ENCODE data around the gene HMCN1.

Gene HMCN1

GRCh38 chr1:186043296-186043695, 309.1 kb downstream of the HMCN1 start:
- H3K36me3 ChIP-seq (ENCODE audit: control insufficient read depth in 1 of 2, insufficient read depth in 2 of 2, low read length in 2 of 2) = peaks cover 0 to 5% of the 10 kb centered on the region in 2 donors
- H3K9me3 ChIP-seq (ENCODE audit: control insufficient read depth in 1 of 2, low read length in 2 of 2) = no peaks in the 10 kb centered on the region
- no peaks in the 10 kb centered on the region for H3K4me1 ChIP-seq (ENCODE audit: control insufficient read depth in 1 of 2, insufficient read depth in 2 of 2, low read length in 2 of 2)
- H3K27ac ChIP-seq (ENCODE audit: low read length) = no peak overlapping the region
- no peaks in the 10 kb centered on the region for H3K27me3 ChIP-seq (ENCODE audit: low read depth, low read length)
- no peak overlapping the region for H3K4me3 ChIP-seq (ENCODE audit: low read depth in 1 of 2, low read length in 2 of 2)

GRCh38 chr1:186044079-186044685, 310.0 kb downstream of the HMCN1 start:
- H3K4me1 ChIP-seq (ENCODE audit: control insufficient read depth in 1 of 2, insufficient read depth in 2 of 2, low read length in 2 of 2) = no peaks in the 10 kb centered on the region
- H3K36me3 ChIP-seq (ENCODE audit: control insufficient read depth in 1 of 2, insufficient read depth in 2 of 2, low read length in 2 of 2) = peaks cover 0 to 5% of the 10 kb centered on the region in 2 donors
- no peak overlapping the region for H3K27ac ChIP-seq (ENCODE audit: low read length)
- no peaks in the 10 kb centered on the region for H3K27me3 ChIP-seq (ENCODE audit: low read depth, low read length)
- no peaks in the 10 kb centered on the region for H3K9me3 ChIP-seq (ENCODE audit: control insufficient read depth in 1 of 2, low read length in 2 of 2)
- H3K4me3 ChIP-seq (ENCODE audit: low read depth in 1 of 2, low read length in 2 of 2) = no peak overlapping the region

- Histone ChIP-seq H3K4me3 (ENCODE audit: low read depth in 1 of 2, low read length in 2 of 2) (no peak overlapping the region), H3K36me3 (ENCODE audit: control insufficient read depth in 1 of 2, insufficient read depth in 2 of 2, low read length in 2 of 2) (no peaks in the 10 kb centered on the region), H3K9me3 (ENCODE audit: control insufficient read depth in 1 of 2, low read length in 2 of 2) (no peaks in the 10 kb centered on the region), H3K4me1 (ENCODE audit: control insufficient read depth in 1 of 2, insufficient read depth in 2 of 2, low read length in 2 of 2) (no peaks in the 10 kb centered on the region), H3K27me3 (ENCODE audit: low read depth, low read length) (no peaks in the 10 kb centered on the region), H3K27ac (ENCODE audit: low read length) (no peak overlapping the region)
Measured at GRCh38 chr1:186046437-186047211, 312.4 kb downstream of the HMCN1 start.

GRCh38 chr1:186050360-186050759, 316.2 kb downstream of the HMCN1 start:
- H3K9me3 ChIP-seq (ENCODE audit: control insufficient read depth in 1 of 2, low read length in 2 of 2) = no peaks in the 10 kb centered on the region
- H3K27ac ChIP-seq (ENCODE audit: low read length) = no peak overlapping the region
- no peaks in the 10 kb centered on the region for H3K27me3 ChIP-seq (ENCODE audit: low read depth, low read length)
- no peak overlapping the region for H3K4me3 ChIP-seq (ENCODE audit: low read depth in 1 of 2, low read length in 2 of 2)
- no peaks in the 10 kb centered on the region for H3K36me3 ChIP-seq (ENCODE audit: control insufficient read depth in 1 of 2, insufficient read depth in 2 of 2, low read length in 2 of 2)
- H3K4me1 ChIP-seq (ENCODE audit: control insufficient read depth in 1 of 2, insufficient read depth in 2 of 2, low read length in 2 of 2) = no peaks in the 10 kb centered on the region

- H3K36me3 ChIP-seq (ENCODE audit: control insufficient read depth in 1 of 2, insufficient read depth in 2 of 2, low read length in 2 of 2) = no peaks in the 10 kb centered on the region
- H3K4me3 ChIP-seq (ENCODE audit: low read depth in 1 of 2, low read length in 2 of 2) = no peak overlapping the region
- H3K27me3 ChIP-seq (ENCODE audit: low read depth, low read length) = no peaks in the 10 kb centered on the region
- no peak overlapping the region for H3K27ac ChIP-seq (ENCODE audit: low read length)
- H3K9me3 ChIP-seq (ENCODE audit: control insufficient read depth in 1 of 2, low read length in 2 of 2) = no peaks in the 10 kb centered on the region
- H3K4me1 ChIP-seq (ENCODE audit: control insufficient read depth in 1 of 2, insufficient read depth in 2 of 2, low read length in 2 of 2) = no peaks in the 10 kb centered on the region
Measured at GRCh38 chr1:186054003-186054402, 319.8 kb downstream of the HMCN1 start.

- H3K4me3 ChIP-seq (ENCODE audit: low read depth in 1 of 2, low read length in 2 of 2) = no peak overlapping the region
- no peak overlapping the region for H3K27ac ChIP-seq (ENCODE audit: low read length)
- no peaks in the 10 kb centered on the region for H3K4me1 ChIP-seq (ENCODE audit: control insufficient read depth in 1 of 2, insufficient read depth in 2 of 2, low read length in 2 of 2)
- H3K9me3 ChIP-seq (ENCODE audit: control insufficient read depth in 1 of 2, low read length in 2 of 2) = no peaks in the 10 kb centered on the region
- H3K36me3 ChIP-seq (ENCODE audit: control insufficient read depth in 1 of 2, insufficient read depth in 2 of 2, low read length in 2 of 2) = no peaks in the 10 kb centered on the region
- H3K27me3 ChIP-seq (ENCODE audit: low read depth, low read length) = no peaks in the 10 kb centered on the region
Measured at GRCh38 chr1:186054932-186055331, 320.7 kb downstream of the HMCN1 start.

- Histone ChIP-seq H3K9me3 (ENCODE audit: control insufficient read depth in 1 of 2, low read length in 2 of 2) (no peaks in the 10 kb centered on the region), H3K27me3 (ENCODE audit: low read depth, low read length) (no peaks in the 10 kb centered on the region), H3K27ac (ENCODE audit: low read length) (no peak overlapping the region), H3K4me1 (ENCODE audit: control insufficient read depth in 1 of 2, insufficient read depth in 2 of 2, low read length in 2 of 2) (no peaks in the 10 kb centered on the region), H3K36me3 (ENCODE audit: control insufficient read depth in 1 of 2, insufficient read depth in 2 of 2, low read length in 2 of 2) (no peaks in the 10 kb centered on the region), H3K4me3 (ENCODE audit: low read depth in 1 of 2, low read length in 2 of 2) (no peak overlapping the region)
Measured at GRCh38 chr1:186055846-186056245, 321.7 kb downstream of the HMCN1 start.

GRCh38 chr1:186057086-186057485, 322.9 kb downstream of the HMCN1 start:
- Histone ChIP-seq H3K36me3 (ENCODE audit: control insufficient read depth in 1 of 2, insufficient read depth in 2 of 2, low read length in 2 of 2) (no peaks in the 10 kb centered on the region), H3K4me1 (ENCODE audit: control insufficient read depth in 1 of 2, insufficient read depth in 2 of 2, low read length in 2 of 2) (no peaks in the 10 kb centered on the region), H3K27me3 (ENCODE audit: low read depth, low read length) (no peaks in the 10 kb centered on the region), H3K27ac (ENCODE audit: low read length) (no peak overlapping the region), H3K9me3 (ENCODE audit: control insufficient read depth in 1 of 2, low read length in 2 of 2) (no peaks in the 10 kb centered on the region), H3K4me3 (ENCODE audit: low read depth in 1 of 2, low read length in 2 of 2) (no peak overlapping the region)

- Histone ChIP-seq H3K4me1 (ENCODE audit: control insufficient read depth in 1 of 2, insufficient read depth in 2 of 2, low read length in 2 of 2) (no peaks in the 10 kb centered on the region), H3K36me3 (ENCODE audit: control insufficient read depth in 1 of 2, insufficient read depth in 2 of 2, low read length in 2 of 2) (no peaks in the 10 kb centered on the region), H3K4me3 (ENCODE audit: low read depth in 1 of 2, low read length in 2 of 2) (no peak overlapping the region), H3K27ac (ENCODE audit: low read length) (no peak overlapping the region), H3K9me3 (ENCODE audit: control insufficient read depth in 1 of 2, low read length in 2 of 2) (no peaks in the 10 kb centered on the region), H3K27me3 (ENCODE audit: low read depth, low read length) (no peaks in the 10 kb centered on the region)
Measured at GRCh38 chr1:186059311-186059710, 325.1 kb downstream of the HMCN1 start.

- Histone ChIP-seq H3K4me3 (ENCODE audit: low read depth in 1 of 2, low read length in 2 of 2) (no peak overlapping the region), H3K27me3 (ENCODE audit: low read depth, low read length) (no peaks in the 10 kb centered on the region), H3K27ac (ENCODE audit: low read length) (no peak overlapping the region), H3K9me3 (ENCODE audit: control insufficient read depth in 1 of 2, low read length in 2 of 2) (no peaks in the 10 kb centered on the region), H3K4me1 (ENCODE audit: control insufficient read depth in 1 of 2, insufficient read depth in 2 of 2, low read length in 2 of 2) (no peaks in the 10 kb centered on the region), H3K36me3 (ENCODE audit: control insufficient read depth in 1 of 2, insufficient read depth in 2 of 2, low read length in 2 of 2) (no peaks in the 10 kb centered on the region)
Measured at GRCh38 chr1:186059752-186060151, 325.6 kb downstream of the HMCN1 start.

- Histone ChIP-seq H3K27me3 (ENCODE audit: low read depth, low read length) (no peaks in the 10 kb centered on the region), H3K36me3 (ENCODE audit: control insufficient read depth in 1 of 2, insufficient read depth in 2 of 2, low read length in 2 of 2) (no peaks in the 10 kb centered on the region), H3K9me3 (ENCODE audit: control insufficient read depth in 1 of 2, low read length in 2 of 2) (no peaks in the 10 kb centered on the region), H3K27ac (ENCODE audit: low read length) (no peak overlapping the region), H3K4me1 (ENCODE audit: control insufficient read depth in 1 of 2, insufficient read depth in 2 of 2, low read length in 2 of 2) (no peaks in the 10 kb centered on the region), H3K4me3 (ENCODE audit: low read depth in 1 of 2, low read length in 2 of 2) (no peak overlapping the region)
Measured at GRCh38 chr1:186060226-186060625, 326.0 kb downstream of the HMCN1 start.
